Gastrocnemius medialis (tissue), 4 donors: ENCODE data around the gene ECM2. TPM values are rescaled to one million over a fixed set of nuclear protein-coding genes. Genes with fewer than 3 reads are reported as not detected.

ENCODE experiments used
- ATAC-seq, 2 donors: fragments of 150-250 bp; one replicate each; pipeline ENCODE4 v1.9.1; 2016
- DNase-seq, 2 donors: peaks; one replicate each; pipeline ENCODE4 v3.0.0-alpha.2; 2019
- H3K27ac ChIP-seq, 4 donors: fragments of 200-600 bp; sonication (generic); 1 replicate in 1 of 4; 2 replicates in 3 of 4; pipeline ENCODE4 v1.5.1; 2016 to 2018; ENCODE audit warnings: mild to moderate bottlenecking in 2 of 4, moderate library complexity in 1 of 4
- H3K27me3 ChIP-seq, 3 donors: fragments of 200-600 bp; sonication (generic) in 2 of 3; 1 replicate in 1 of 3; 2 replicates in 2 of 3; pipeline versions ENCODE4 v1.5.1 to v1.6.0; 2016 to 2019; ENCODE audit warnings: mild to moderate bottlenecking in 1 of 3, moderate library complexity in 1 of 3
- H3K36me3 ChIP-seq, 2 donors: fragments of 200-600 bp; sonication (generic) in 1 of 2; one replicate each; pipeline ENCODE4 v1.5.1; 2017 to 2018
- H3K4me1 ChIP-seq, 2 donors: fragments of 200-600 bp; sonication (generic) in 1 of 2; one replicate each; pipeline ENCODE4 v1.5.1; 2016 to 2017; ENCODE audit warnings: mild to moderate bottlenecking in 2 of 2
- H3K4me3 ChIP-seq, 4 donors: fragments of 200-600 bp; sonication (generic) in 3 of 4; 1 replicate in 1 of 4; 2 replicates in 3 of 4; pipeline ENCODE4 v1.5.1; 2016 to 2019; ENCODE audit warnings: mild to moderate bottlenecking in 2 of 4
- H3K9me3 ChIP-seq, 3 donors: fragments of 200-600 bp; sonication (generic) in 2 of 3; 1 replicate in 1 of 3; 2 replicates in 2 of 3; pipeline ENCODE4 v1.5.1; 2016 to 2019
- POLR2A ChIP-seq, 2 donors: fragments of 450-650 bp; IDR thresholded peaks; one replicate each; pipeline ENCODE4 v1.6.1; 2017; ENCODE audit warnings: antibody characterized with exemption in 2 of 2, mild to moderate bottlenecking in 2 of 2, moderate library complexity in 2 of 2
- in situ Hi-C, 4 donors: fragments of 200-750 bp; cut with MboI; loops; one replicate each; pipeline versions ENCODE4 v1.15.0 to v1.8.0; 2017; ENCODE audit warnings: low sequenced_read_pairs in 4 of 4
- intact Hi-C: fragments of 100-400 bp; cut with DNase I; formaldehyde crosslinking; loops from one replicate; pipeline ENCODE4 v1.15.1; 2023; ENCODE audit warnings: low total_unique reads
- total RNA-seq, 4 donors: library from RNA; depleted of rRNA; stranded (reverse); fragments of >200 nt; gene quantifications; one replicate each; pipeline versions ENCODE4 v1.1.0 to v1.2.3, GENCODE V29; 2016
- TF ChIP-seq, protein P1 (sequence below), 5 experiments: fragments of 450-650 bp in 3 of 5; fragments of 200-600 bp in 2 of 5; sonication (generic) in 2 of 5; IDR thresholded peaks in 4 of 5; conservative IDR thresholded peaks in 1 of 5; 1 replicate in 4 of 5; 2 replicates in 1 of 5; pipeline ENCODE4 v1.5.1; 2016 to 2019; ENCODE audit warnings: antibody characterized with exemption in 5 of 5, mild to moderate bottlenecking in 3 of 5, moderate library complexity in 3 of 5

ECM2 gene
- total RNA-seq, 4 donors from 2014 or later: 1.5 to 9.7 (median 3.9) TPM

DNA sequence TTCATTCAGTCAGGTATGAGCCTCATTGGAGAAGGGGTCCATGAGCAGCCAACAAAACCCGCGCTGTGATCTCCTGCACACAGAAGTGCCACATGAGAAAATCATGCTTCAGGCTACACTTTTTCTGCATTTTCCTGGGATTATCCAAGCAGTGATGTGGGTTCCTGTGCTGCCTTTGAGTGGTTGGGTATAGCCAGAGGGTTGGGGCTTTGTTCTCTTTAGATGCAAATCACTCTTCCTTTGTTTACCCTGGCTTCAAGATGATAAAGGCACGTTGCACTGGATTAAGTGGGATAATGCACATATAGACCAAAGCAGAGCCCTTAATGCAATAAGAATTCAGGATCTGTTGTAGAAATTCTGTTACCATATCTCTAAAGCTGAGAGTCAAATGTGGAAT is 18.7 kb downstream of the ECM2 start:
- DNase-seq (no peak), ATAC-seq (no peak)
- H3K4me3 ChIP-seq: no peak overlapping the region
- H3K27ac ChIP-seq: no peak overlapping the region
- TF ChIP-seq POLR2A (IDR thresholded peaks at IDR 0.05): no peak
- TF ChIP-seq, protein P1, sequence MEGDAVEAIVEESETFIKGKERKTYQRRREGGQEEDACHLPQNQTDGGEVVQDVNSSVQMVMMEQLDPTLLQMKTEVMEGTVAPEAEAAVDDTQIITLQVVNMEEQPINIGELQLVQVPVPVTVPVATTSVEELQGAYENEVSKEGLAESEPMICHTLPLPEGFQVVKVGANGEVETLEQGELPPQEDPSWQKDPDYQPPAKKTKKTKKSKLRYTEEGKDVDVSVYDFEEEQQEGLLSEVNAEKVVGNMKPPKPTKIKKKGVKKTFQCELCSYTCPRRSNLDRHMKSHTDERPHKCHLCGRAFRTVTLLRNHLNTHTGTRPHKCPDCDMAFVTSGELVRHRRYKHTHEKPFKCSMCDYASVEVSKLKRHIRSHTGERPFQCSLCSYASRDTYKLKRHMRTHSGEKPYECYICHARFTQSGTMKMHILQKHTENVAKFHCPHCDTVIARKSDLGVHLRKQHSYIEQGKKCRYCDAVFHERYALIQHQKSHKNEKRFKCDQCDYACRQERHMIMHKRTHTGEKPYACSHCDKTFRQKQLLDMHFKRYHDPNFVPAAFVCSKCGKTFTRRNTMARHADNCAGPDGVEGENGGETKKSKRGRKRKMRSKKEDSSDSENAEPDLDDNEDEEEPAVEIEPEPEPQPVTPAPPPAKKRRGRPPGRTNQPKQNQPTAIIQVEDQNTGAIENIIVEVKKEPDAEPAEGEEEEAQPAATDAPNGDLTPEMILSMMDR (IDR thresholded peaks at IDR 0.05 in 4 of 5, conservative IDR thresholded peaks at IDR 0.05 in 1 of 5): no peak
- H3K27me3 ChIP-seq: no peaks in the 10 kb centered on the region
- intact Hi-C loops: no loop called here
- in situ Hi-C loops: loop anchor here in 1 of 4 donors (25.0 kb wide), 1 partner anchor 95 kb away; no protein-coding TSS in a partner anchor
- no peaks in the 10 kb centered on the region for H3K36me3 ChIP-seq
- no peaks in the 10 kb centered on the region for H3K4me1 ChIP-seq
- H3K9me3 ChIP-seq: no peaks in the 10 kb centered on the region

DNA sequence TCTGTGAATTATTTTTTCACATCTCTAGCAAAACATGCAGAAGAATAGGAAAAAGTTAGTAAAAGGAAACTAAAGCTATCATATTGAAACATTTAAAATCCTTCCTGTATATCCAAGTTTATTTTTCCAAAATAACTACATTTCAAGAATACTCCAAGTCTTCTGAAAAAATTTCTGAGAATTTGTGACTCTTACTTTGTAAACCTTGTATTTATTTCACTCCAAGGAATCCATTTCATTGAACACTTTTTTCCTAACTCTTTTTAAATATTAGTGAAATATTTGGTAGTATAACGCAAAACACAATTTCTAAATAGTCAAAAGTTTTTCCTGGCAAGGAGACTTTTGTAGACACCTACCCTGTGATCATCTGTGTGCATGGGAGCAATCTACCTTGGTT is 19.3 kb downstream of the ECM2 start:
- ATAC-seq: no peak
- Histone ChIP-seq H3K27ac (no peak overlapping the region), H3K4me3 (no peak overlapping the region), H3K4me1 (no peaks in the 10 kb centered on the region), H3K9me3 (no peaks in the 10 kb centered on the region), H3K27me3 (no peaks in the 10 kb centered on the region), H3K36me3 (no peaks in the 10 kb centered on the region)
- DNase-seq: no peak
- intact Hi-C loops (no loop called here), in situ Hi-C loops (loop anchor here in 1 of 4 donors (25.0 kb wide), 1 partner anchor 96 kb away; no protein-coding TSS in a partner anchor)
- TF ChIP-seq, protein P1 (IDR thresholded peaks at IDR 0.05 in 4 of 5, conservative IDR thresholded peaks at IDR 0.05 in 1 of 5): no peak
- no peak for TF ChIP-seq POLR2A (IDR thresholded peaks at IDR 0.05)

DNA sequence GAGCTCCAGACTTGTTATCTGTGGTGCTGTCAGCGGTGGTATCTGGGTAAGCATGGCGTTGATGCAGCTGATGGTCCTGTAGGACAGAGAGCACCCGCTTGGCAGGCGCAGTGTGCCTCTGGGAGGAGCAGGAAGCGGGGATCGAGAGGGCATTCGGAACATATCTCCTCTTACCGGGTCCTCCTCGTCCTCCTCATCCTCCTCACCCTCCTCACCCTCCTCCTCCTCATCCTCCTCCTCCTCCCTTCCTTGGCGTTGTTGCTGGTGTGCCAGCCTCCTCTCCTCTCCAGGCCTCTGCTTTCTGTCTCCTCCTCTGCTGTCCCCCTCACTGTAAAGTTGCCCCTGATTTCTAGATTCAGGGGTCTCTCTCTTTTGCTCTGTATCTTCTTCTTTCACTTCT is 21.2 kb downstream of the ECM2 start:
- no peak for DNase-seq
- H3K27ac ChIP-seq: no peak overlapping the region
- in situ Hi-C loops: loop anchor here in 1 of 4 donors (25.0 kb wide), 1 partner anchor 98 kb away; no protein-coding TSS in a partner anchor
- ATAC-seq: no peak
- no peaks in the 10 kb centered on the region for H3K36me3 ChIP-seq
- H3K4me1 ChIP-seq: no peaks in the 10 kb centered on the region
- H3K27me3 ChIP-seq: no peaks in the 10 kb centered on the region
- TF ChIP-seq POLR2A (IDR thresholded peaks at IDR 0.05): no peak
- TF ChIP-seq, protein P1 (IDR thresholded peaks at IDR 0.05 in 4 of 5, conservative IDR thresholded peaks at IDR 0.05 in 1 of 5): no peak
- intact Hi-C loops: no loop called here
- H3K9me3 ChIP-seq: no peaks in the 10 kb centered on the region
- no peak overlapping the region for H3K4me3 ChIP-seq

DNA sequence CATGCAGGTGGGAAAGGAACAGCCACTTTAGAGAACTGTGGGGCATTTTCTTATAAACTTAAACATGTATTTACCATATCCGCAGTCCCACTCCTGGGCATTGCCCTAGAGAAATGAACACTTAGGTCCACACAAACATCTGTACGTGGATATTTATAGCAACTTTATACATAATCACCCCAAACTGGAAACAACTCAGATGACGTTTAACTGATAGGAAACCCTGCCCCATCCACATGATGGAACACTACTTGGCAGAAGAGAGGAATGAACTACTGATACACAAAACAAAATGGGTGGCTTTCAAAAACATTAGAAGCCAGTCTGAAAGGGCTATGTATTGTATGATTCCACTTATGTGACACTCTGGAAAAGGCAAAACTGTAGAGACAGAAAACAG is 22.4 kb downstream of the ECM2 start:
- H3K27ac ChIP-seq: no peak overlapping the region
- DNase-seq: no peak
- peaks cover 0 to 3% of the 10 kb centered on the region in 2 donors for H3K4me1 ChIP-seq
- no peak overlapping the region for H3K4me3 ChIP-seq
- no peak for ATAC-seq
- no peak for TF ChIP-seq POLR2A (IDR thresholded peaks at IDR 0.05)
- TF ChIP-seq, protein P1 (IDR thresholded peaks at IDR 0.05 in 4 of 5, conservative IDR thresholded peaks at IDR 0.05 in 1 of 5): no peak
- in situ Hi-C loops: loop anchor here in 1 of 4 donors (25.0 kb wide), 1 partner anchor 99 kb away; no protein-coding TSS in a partner anchor
- H3K9me3 ChIP-seq: no peaks in the 10 kb centered on the region
- intact Hi-C loops: no loop called here
- H3K36me3 ChIP-seq: no peaks in the 10 kb centered on the region
- no peaks in the 10 kb centered on the region for H3K27me3 ChIP-seq

DNA sequence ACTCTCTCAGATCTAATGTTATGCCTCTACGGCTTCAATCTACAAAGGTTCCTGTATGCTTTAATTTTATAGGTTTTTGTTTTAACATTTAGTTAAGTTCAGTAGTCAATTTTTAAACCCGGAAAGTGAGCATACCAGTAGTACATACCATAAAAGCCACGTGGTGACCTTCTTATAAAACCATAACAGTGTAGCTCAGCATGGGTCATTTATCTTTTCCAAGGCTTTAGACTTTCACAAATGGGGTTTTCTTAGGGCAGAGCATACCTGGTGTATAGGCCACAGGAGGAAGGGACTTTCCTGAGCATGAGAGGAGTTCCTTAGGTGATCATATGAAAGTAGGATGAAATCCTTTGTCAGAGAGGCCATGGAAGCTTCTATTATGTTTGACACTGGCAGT is 23.2 kb downstream of the ECM2 start:
- in situ Hi-C loops: loop anchor here in 1 of 4 donors (25.0 kb wide), 1 partner anchor 100 kb away; no protein-coding TSS in a partner anchor
- Histone ChIP-seq H3K27ac (no peak overlapping the region), H3K4me1 (peaks cover 3 to 5% of the 10 kb centered on the region in 2 donors), H3K36me3 (no peaks in the 10 kb centered on the region), H3K27me3 (no peaks in the 10 kb centered on the region), H3K9me3 (no peaks in the 10 kb centered on the region), H3K4me3 (no peak overlapping the region)
- intact Hi-C loops: no loop called here
- no peak for ATAC-seq
- no peak for TF ChIP-seq POLR2A (IDR thresholded peaks at IDR 0.05)
- TF ChIP-seq, protein P1 (IDR thresholded peaks at IDR 0.05 in 4 of 5, conservative IDR thresholded peaks at IDR 0.05 in 1 of 5): no peak
- DNase-seq: no peak
